NCI-H1694 treated with DMSO at 0.1 percent for 48 hours (cell line): ENCODE results near the gene MAP3K3.

Source experiments
- DNase-seq: peaks from one replicate; lab custom pipeline; 2025; lab: John Stamatoyannopoulos, UW

MAP3K3 gene

DNA sequence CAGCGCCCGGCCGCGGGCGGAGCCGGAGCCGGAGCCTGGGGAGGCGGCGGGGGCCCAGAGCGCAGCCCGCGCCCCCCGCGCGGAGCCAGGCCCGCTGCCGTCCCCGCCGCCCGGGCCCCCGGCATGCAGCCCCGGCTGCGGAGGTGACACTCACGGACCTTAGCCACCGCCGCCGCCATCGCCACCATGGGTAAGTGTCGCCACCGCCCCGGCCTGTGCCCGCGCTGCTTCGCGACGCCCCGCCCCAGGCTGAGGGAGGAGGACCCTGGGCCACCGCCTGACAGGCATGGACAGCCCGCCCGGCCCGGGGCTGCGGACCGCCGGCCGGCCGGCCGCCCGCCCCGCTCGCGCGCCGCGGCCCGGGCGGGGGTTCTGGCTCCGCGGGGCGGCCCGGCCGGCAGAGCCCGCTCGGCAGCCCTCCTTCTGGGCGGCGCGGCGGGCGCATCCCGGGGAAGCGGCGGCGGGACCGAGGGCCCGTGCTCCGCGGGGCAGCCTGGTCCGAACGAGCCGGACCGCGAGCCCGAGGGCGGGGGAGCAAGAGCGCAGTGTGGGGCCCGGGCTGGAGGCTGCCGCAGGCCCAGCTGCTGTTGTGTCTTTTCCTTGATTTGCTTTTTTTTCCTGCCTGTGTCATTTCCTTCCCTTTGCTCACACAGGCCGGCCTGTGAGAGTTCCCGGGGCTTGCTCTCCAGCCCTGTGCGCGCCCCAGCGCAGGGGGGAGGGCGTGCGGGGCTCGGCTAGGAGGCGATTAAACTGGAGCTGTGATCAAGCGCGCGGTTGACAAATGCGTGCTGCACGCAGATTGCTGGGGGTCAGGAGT is 565 bp downstream of the MAP3K3 start:
- peak; percentile 19 for DNase-seq

DNA sequence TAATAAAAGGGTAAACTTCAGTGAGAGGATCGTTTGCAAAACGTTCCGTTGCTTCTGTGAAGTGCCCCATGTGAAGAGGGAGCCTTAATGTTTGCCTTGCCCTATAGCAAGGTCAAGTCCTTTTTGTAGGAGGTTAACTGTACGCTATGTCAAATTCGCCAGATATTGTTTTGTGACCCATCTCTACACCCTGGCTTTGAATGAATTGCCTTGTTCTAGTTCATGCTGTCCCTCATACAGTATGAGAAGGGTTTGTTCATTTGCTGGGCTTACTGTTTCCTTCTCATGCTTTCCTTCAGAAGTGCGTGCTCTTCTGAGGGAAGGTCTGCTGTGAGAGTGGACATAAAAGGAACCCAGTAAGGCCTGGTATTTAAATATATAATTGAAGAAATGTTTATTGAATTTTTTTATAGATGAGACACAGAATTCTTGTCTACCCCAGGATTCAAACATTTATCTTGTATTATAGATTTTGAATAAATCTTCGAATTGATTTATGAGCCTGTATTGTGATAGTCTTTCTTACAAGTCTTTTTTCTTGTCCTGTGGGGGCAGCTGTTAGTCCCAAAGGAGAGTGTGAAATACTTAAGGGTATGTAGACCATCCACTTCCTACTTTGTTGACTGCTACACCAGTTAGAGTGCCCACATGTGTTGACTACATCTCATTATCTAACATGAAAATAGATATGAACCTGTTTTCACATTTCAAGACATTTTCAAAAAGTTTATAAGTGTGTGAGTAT is 1.7 kb downstream of the MAP3K3 start:
- no peak for DNase-seq

DNA sequence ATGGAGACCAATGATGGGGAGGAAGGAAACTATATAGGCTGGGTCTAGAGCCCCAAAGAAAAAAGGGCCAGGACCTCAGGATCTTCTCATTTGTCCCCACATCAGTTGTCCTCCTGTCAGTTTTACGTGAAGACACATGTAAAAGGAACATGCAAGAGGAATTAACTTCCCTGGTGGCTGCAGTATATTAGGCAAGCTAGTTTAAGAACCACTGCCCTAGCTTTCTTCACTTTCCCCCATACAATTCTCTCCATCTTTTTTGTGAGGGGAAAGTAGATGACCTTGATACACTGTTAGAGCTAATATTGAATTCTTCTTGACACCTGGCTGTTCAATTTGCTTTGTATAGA is 2.3 kb downstream of the MAP3K3 start:
- DNase-seq = no peak

DNA sequence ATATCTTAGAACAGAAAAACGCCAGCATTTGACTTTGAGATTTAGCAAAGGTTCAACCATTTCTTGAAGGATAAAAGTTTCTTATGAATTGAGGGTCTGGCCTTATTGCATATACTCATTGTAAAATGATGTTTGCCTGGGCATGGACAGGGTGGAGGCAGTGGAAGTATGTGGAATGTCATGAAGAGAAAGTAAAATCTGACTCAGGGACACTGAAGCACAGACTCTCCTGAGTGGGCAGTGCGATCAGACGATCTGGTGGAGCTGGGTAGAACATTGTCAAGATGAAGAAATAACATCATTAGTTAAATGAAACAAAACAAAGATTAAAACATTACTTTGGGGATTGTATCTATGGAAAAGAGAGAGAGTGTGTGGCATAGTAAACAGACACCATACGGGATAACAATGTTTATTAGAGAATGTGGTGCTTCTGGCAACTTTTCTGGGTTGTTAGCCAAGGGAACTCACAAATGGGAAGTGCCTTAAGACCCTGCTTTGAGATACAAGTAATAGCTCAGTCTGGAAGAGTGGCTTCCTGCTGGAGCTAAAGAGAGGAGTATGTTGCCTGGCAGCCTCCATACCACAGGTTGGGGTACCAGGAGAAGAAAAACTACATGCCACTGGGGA is 4.4 kb downstream of the MAP3K3 start:
- DNase-seq = no peak

DNA sequence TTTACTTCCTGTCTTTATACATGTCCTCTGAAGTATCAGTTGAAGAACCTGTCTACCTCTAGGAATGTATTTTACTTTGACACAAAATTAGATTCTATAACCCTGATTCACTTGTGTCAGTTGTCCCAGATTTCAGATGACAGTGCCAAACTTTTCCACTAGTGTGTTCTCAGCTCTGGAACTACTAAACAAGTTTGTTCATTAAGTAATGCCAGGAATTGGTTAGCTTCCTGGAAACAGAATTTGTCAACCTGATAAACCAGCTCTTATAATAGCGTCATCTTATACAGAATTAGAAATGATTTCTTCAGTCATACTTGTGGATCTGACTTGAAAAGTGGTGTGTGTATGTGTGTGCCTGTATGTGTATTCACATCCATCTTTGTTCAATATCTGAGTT is 7.4 kb downstream of the MAP3K3 start:
- no peak for DNase-seq

- no peak for DNase-seq
These were observed 8.8 kb downstream of the MAP3K3 start for GRCh38 chr17:63631062-63631461.

GRCh38 chr17:63631626-63632025 is 9.4 kb downstream of the MAP3K3 start:
- no peak for DNase-seq

DNA sequence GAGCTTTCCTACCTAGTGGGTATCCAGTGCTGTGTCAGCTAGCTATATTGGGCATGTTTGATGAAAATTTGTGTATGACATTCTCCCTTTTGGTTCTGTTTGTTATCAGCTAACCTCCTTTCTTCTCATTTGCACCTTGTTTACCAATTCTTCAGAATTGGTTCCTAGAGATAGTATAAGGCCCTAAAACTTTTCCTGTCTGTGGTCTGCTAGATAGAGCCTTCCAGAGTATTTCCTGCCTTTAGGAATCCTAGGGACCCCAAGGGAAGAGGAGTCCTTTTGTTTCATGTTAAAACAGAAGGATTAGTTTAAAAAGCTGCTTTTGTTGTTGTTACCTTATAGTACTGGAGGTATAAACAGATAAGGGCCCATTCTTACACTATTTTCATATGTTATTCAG is 11.5 kb downstream of the MAP3K3 start:
- DNase-seq = no peak

DNA sequence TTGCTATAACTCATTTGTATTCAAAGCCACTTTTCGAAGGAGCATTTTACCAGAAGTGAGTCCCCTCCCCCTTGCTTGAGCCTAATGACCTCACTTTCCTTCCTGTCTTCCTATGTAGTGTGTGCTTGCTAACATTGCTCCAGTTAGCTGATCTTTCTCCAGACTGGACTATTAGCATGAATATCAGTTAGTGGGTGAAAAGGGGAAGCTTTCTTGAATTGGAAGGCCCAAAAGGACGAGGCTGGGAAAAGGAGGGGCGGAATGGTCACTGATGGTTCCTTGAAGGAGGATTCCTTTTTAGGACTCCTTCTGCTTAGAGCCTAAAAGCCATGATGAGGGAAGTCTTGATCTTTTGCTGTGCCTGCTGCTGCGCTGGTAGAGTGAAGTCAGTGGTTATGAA is 11.9 kb downstream of the MAP3K3 start:
- DNase-seq = no peak

DNA sequence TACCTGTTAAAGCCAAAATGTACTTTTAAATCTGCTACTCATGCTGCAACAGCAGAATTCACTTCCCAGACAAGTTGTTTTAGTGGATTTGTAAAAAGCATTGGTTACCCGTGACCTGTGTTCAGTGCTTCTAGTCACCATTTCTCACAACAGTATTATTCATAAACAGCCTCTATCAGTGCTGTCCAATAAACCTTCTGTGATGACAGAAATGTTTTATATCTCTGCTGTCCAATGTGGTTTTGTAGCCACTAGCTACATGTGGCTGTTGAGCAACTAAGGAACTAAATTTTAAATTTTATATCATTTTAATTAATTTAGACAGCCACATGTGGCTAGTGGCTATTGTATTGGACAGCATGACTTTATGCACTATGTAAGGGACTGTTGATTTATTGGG is 12.6 kb downstream of the MAP3K3 start:
- no peak for DNase-seq

GRCh38 chr17:63635290-63635689 is 13.1 kb downstream of the MAP3K3 start:
- DNase-seq = no peak

DNA sequence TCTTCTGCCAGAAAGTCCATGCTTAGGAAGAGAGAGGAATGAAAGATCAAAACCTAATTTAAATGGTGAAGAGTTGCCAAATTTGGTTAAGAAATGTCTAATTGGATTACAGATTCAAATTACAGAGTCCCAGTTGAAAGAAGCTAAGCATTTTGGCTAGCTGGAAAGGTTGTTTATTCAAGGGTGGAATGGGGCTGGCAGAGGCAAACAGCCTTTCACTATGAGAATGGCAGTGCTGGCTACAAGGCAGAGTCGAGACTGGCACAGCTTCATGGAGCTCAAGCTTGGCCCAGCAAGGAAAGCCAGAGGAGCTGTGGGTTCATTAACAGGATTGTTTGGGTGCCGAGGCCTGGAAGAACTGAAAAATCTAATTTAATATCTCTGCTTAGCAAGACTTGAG is 13.6 kb downstream of the MAP3K3 start:
- DNase-seq = no peak

- no peak for DNase-seq
These were observed 16.9 kb downstream of the MAP3K3 start for GRCh38 chr17:63639125-63639524.

- DNase-seq = no peak
These were observed 17.8 kb downstream of the MAP3K3 start for GRCh38 chr17:63640038-63640437.

- no peak for DNase-seq
These were observed 19.7 kb downstream of the MAP3K3 start for GRCh38 chr17:63641692-63642448.

- DNase-seq = no peak
These were observed 22.6 kb downstream of the MAP3K3 start for GRCh38 chr17:63644846-63645245.

DNA sequence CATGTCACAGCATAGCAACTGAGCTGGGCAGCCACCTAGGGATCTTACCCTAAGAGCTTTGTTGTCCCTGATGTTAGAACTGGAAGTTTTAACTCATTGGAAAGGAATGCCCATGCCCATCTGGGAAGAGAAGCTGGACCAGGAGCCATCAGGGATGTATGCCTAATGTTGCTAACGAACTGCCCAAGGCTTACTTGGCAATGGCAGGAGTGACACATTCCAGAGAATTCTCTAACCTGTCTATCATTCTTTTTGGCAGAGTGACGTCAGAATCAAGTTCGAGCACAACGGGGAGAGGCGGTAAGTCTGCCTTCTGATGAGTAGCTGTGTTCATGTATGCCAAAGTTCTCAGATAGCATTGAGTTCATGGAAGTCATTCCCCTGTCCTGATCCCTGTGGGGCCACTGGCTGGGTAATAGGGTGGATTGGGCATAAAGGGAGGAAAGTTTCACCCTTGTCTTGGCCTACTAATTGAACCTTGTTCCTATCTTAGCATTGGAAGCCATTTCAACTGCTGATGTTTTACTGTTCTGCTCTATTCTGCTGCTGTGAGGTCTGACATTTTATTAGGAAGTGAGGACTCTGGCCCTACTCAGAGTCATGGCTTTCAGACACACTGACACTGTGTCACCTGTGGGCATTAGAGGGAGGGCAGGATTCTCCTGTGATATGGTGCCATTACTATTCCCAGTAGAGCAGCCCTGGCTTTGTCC is 23.7 kb downstream of the MAP3K3 start:
- DNase-seq = no peak

DNA sequence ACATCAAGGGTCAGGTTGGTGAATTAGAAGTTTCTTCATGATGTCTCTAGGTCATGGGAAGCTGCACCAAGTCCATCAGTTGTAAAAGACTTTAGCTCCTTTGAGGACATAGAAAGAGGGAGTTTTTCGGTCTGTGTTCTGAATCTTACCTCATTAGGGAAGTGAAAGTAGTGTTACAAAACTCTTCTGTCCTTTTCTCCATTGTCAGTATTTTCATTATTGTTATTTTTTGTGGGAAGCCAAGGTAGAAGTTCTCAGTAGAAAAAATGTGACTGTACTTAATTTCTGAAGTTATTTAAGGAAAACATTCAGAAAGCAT is 24.2 kb downstream of the MAP3K3 start:
- DNase-seq = no peak

DNA sequence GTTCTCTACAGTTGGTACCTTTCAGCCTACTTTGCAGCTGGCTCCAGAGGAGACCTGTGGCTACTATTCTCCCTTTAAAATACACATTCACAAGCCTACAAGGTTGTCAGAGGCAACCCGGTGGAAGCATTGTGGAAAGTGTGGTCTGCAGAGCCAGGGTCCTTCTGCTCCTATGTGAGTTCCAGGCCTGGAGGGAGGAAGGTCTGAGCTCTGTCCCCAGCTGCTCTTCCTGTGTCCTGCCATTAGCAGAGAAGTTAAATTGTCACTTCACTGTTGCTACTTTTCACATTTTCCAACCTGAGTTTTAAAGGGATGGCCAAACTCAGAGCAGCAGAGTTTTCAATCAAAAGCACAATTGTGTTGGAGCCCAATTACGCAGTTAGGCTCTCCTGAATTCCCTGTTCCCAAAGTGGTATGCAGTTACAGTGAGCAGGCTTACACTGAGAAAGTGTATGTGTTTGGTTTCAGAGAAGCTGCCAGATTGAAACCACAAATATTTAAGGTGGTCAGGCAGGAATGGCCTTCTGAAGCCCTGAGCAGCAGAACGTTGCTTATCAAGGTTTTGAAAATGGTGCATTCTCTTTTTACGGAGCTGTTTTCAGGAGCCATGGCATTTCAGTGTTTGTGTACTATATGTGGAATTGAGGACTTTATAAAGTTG is 25.0 kb downstream of the MAP3K3 start:
- no peak for DNase-seq

DNA sequence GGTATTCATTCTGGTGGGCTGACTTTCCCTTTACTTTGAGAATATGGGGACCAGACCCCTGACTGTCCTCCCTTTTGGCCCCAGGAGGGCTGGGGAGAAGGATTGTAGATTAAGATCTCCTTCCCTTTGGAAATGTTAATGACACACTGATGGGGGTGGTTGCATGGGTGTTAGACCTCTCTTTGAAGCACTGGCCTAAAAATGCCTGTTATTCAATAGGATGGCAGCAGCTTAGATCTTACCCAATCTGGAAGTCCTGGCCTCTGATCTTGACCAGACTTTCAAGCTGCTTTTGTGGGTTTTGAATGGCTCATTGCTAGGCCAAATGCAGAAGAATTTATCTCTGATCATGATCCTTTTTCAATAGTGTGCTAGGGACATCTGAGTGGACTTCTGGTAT is 25.7 kb downstream of the MAP3K3 start:
- no peak for DNase-seq

GRCh38 chr17:63649813-63650212 is 27.6 kb downstream of the MAP3K3 start:
- no peak for DNase-seq
